ENCODE measurements around the gene STMN3.

The STMN3 gene

DNA sequence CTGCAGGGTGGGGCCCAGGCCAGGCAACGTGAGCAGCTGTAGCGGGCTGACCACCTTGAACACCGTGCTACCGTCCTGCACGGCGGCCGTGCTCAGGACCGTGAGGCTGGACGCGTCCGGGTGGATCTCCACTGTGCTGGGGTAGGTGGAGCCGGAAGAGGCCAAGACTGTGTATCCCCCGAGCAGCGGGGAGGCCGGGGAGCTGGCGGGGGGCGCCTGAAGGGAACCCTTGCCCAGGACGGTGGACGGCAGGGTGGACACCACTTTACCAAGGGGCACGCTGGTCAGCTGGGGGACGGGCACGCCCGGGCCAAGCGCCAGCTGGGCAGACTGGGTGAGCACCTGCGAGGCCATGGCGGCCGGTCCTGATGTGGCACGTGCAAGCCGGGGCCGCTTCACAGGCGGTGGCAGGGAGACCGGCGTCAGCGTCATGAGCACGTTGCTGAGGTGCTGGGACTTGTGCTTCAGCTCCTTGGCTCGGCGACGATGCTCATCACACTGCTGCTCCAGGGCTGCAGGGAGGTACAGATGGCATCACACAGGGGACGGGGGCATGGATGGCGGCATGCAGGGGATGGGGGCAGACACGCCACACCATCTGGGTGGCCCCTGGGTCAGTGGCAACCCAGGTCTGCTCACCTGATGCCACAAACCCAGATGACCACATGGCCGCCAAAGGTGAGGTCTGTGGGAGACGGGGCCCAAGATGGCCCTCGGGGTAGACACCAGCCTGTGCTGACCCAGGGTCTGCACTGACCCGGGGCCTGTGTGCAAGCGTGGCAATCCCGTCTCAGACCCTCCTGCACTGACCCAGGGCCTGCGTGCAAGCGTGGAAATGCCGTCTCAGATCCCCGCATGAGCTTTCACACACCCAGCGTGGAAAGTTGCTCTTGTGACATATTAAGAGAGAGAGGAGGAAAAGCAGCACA, 62.7 kb downstream of the STMN3 start:
- no peak for DNase-seq (ENCODE audit: low read depth in 1 of 2, low spot score in 1 of 2)

Data from activated T-helper 1 cell treated with anti-CD3 and anti-CD28 coated beads, Interleukin-2, amount 50 U/mL, for 16 hours (primary cell).